ENCODE measurements around the gene ISG15. TPM values are rescaled to one million over a fixed set of nuclear protein-coding genes. Genes with fewer than 3 reads are reported as not detected.

The ISG15 gene
- total RNA-seq, 1 experiment from 2014 or later: 124 TPM

- Histone ChIP-seq H3K4me3 (ENCODE audit: insufficient read depth, low read depth, low read length) (no peak overlapping the region), H3K27me3 (ENCODE audit: control insufficient read depth, insufficient read depth, low read length) (peaks cover 61% of the 10 kb centered on the region), H3K36me3 (replicated peaks; ENCODE audit: control insufficient read depth, insufficient read depth, low read length) (no peaks in the 10 kb centered on the region)
- peak; percentile 72 for DNase-seq
Measured at GRCh38 chr1:996851-997712, 16.2 kb upstream of the ISG15 start.

DNA sequence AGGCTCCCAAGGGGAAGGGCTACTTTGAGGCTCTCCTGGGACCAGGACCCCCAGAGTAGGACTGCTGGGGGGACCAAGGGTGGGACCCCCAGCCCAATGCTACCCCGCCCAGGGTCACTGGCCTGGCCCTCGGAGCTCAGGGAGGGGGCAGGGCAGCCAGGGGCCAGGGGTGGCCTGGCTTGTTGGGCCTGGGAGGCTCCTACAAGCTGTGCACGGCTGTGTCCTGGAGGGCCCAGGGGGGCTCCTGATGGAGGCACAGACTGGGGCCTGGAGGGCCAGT is 15.6 kb upstream of the ISG15 start:
- Histone ChIP-seq H3K27me3 (ENCODE audit: control insufficient read depth, insufficient read depth, low read length) (peaks cover 62% of the 10 kb centered on the region), H3K36me3 (replicated peaks; ENCODE audit: control insufficient read depth, insufficient read depth, low read length) (no peaks in the 10 kb centered on the region), H3K4me3 (ENCODE audit: insufficient read depth, low read depth, low read length) (no peak overlapping the region)
- peak; percentile 76 for DNase-seq

DNA sequence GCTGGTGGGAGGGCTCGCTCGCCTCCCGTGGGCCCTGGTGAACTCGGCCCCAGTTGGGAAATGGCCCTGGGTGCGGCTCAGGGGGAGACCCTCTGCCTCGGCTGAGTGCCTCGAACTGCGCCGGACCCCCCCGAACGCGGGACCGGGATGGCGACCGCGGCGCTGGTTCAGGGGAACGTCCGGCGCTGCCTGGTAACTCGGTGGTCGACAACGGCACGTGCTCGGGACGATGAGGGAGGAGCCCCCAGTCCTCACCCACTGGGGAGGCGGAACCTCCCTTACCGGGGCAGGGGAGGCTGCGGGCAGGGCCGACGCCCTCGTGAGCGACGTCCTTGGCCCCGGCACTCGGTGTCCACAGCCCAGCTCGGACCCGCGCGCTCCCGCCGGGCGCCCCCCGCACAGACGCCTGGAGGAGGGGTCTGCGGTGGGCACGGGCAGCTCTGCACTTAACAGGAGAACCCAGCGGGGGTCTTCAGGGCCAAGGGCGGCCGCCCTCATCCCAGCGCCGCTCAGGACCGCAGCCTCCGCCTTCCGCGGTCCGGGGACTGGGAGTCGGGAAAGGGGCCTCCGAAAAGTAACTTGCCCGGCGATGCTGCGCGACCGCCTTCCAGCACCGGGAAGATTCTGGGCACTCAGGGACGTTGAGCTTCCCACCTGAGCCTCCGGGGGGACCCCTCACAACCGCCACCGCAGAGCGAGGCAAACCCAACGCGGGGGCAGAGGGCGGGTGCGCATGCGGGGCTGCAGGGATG is 15.1 kb upstream of the ISG15 start:
- peaks cover 60% of the 10 kb centered on the region for H3K27me3 ChIP-seq (ENCODE audit: control insufficient read depth, insufficient read depth, low read length)
- H3K4me3 ChIP-seq (ENCODE audit: insufficient read depth, low read depth, low read length): peak overlapping the region; percentile 32
- DNase-seq: peak; percentile 88
- no peaks in the 10 kb centered on the region for H3K36me3 ChIP-seq (replicated peaks; ENCODE audit: control insufficient read depth, insufficient read depth, low read length)

DNA sequence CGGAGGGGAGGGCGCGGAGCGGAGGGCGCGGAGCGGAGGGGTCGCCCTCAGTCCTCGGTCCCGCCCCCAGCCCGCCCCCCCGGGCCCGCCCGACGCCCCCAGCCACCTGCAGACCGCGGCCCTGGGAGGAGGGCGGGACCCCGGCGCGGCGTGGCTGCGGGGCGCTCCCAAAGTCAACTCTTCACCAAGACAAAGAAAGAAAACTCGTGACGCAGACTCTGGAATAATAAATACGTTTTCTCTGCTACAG is 14.6 kb upstream of the ISG15 start:
- Histone ChIP-seq H3K36me3 (replicated peaks; ENCODE audit: control insufficient read depth, insufficient read depth, low read length) (no peaks in the 10 kb centered on the region), H3K27me3 (ENCODE audit: control insufficient read depth, insufficient read depth, low read length) (peaks cover 62% of the 10 kb centered on the region), H3K4me3 (ENCODE audit: insufficient read depth, low read depth, low read length) (peak overlapping the region; percentile 32)
- DNase-seq: no peak

GRCh38 chr1:998995-999724 is 14.1 kb upstream of the ISG15 start:
- peaks cover 62% of the 10 kb centered on the region for H3K27me3 ChIP-seq (ENCODE audit: control insufficient read depth, insufficient read depth, low read length)
- H3K4me3 ChIP-seq (ENCODE audit: insufficient read depth, low read depth, low read length): peak overlapping the region; percentile 65
- DNase-seq: peak; percentile 88
- no peaks in the 10 kb centered on the region for H3K36me3 ChIP-seq (replicated peaks; ENCODE audit: control insufficient read depth, insufficient read depth, low read length)

DNA sequence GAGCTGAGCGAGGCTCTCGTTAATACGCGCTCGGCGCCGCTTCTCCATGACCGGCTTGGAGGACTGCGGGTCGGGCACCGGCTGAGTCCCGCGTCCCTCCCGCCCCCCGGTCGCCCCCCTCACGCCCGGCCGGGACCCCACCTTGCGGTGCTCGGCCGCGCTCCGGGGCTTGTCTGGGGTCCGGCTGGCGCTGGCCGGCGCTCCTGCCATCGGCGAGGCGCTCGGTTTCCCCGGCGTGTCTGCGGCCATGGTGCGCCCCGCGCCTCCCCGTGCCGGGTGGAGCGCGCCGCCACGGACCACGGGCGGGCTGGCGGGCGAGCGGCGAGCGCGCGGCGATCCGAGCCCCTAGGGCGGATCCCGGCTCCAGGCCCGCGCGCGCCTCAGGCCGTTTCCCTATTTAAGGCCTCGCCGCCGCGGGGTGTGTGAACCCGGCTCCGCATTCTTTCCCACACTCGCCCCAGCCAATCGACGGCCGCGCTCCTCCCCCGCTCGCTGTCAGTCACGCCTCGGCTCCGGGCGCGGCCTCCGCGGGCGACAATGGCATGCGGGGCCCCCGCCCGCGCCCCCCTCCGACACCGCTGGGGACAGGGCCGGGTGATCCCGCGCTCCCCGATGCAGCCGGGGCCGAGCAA is 13.5 kb upstream of the ISG15 start, which contains the start of gene HES4:
Gene HES4 (minus strand): TSS at position 373 of the 632 bp plus-strand sequence. CDS start 124 bp downstream, at position 249.
- no peaks in the 10 kb centered on the region for H3K36me3 ChIP-seq (replicated peaks; ENCODE audit: control insufficient read depth, insufficient read depth, low read length)
- peak within 1 kb of the TSS; percentile 65 for H3K4me3 ChIP-seq (ENCODE audit: insufficient read depth, low read depth, low read length)
- H3K27me3 ChIP-seq (ENCODE audit: control insufficient read depth, insufficient read depth, low read length): peaks cover 64% of the 10 kb centered on the region
- peak; percentile 98 for DNase-seq

- Histone ChIP-seq H3K4me3 (ENCODE audit: insufficient read depth, low read depth, low read length) (peak overlapping the region; percentile 65), H3K36me3 (replicated peaks; ENCODE audit: control insufficient read depth, insufficient read depth, low read length) (no peaks in the 10 kb centered on the region), H3K27me3 (ENCODE audit: control insufficient read depth, insufficient read depth, low read length) (peaks cover 67% of the 10 kb centered on the region)
- DNase-seq: peak; percentile 93
Measured at GRCh38 chr1:1000357-1001056, 12.8 kb upstream of the ISG15 start.

GRCh38 chr1:1001057-1001783 is 12.1 kb upstream of the ISG15 start:
- H3K36me3 ChIP-seq (replicated peaks; ENCODE audit: control insufficient read depth, insufficient read depth, low read length): no peaks in the 10 kb centered on the region
- peak; percentile 90 for DNase-seq
- H3K4me3 ChIP-seq (ENCODE audit: insufficient read depth, low read depth, low read length): peak overlapping the region; percentile 65
- peaks cover 62% of the 10 kb centered on the region for H3K27me3 ChIP-seq (ENCODE audit: control insufficient read depth, insufficient read depth, low read length)

- DNase-seq: peak; percentile 67
- H3K36me3 ChIP-seq (replicated peaks; ENCODE audit: control insufficient read depth, insufficient read depth, low read length): no peaks in the 10 kb centered on the region
- H3K4me3 ChIP-seq (ENCODE audit: insufficient read depth, low read depth, low read length): no peak overlapping the region
- peaks cover 41% of the 10 kb centered on the region for H3K27me3 ChIP-seq (ENCODE audit: control insufficient read depth, insufficient read depth, low read length)
Measured at GRCh38 chr1:1003618-1004419, 9.5 kb upstream of the ISG15 start.

DNA sequence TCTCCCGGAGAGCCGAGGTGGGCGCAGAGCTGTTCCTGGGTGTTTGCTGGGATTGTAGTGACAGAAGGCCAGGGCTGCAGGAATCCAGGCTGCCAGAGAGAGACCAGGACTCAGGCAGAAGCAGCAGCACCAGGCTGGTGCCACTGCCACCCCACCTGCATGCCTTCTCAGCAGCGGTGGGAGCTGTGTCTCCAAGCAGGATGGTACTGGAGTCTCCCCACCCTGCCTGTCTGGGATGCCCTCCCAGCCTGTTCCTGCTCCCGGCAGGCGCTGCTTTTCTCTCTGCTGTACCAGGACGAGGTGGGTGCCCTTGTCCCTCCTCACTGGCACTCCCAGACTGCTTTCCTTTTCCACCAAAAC is 8.9 kb upstream of the ISG15 start:
- DNase-seq: no peak
- H3K36me3 ChIP-seq (replicated peaks; ENCODE audit: control insufficient read depth, insufficient read depth, low read length): no peaks in the 10 kb centered on the region
- peaks cover 35% of the 10 kb centered on the region for H3K27me3 ChIP-seq (ENCODE audit: control insufficient read depth, insufficient read depth, low read length)
- no peak overlapping the region for H3K4me3 ChIP-seq (ENCODE audit: insufficient read depth, low read depth, low read length)

DNA sequence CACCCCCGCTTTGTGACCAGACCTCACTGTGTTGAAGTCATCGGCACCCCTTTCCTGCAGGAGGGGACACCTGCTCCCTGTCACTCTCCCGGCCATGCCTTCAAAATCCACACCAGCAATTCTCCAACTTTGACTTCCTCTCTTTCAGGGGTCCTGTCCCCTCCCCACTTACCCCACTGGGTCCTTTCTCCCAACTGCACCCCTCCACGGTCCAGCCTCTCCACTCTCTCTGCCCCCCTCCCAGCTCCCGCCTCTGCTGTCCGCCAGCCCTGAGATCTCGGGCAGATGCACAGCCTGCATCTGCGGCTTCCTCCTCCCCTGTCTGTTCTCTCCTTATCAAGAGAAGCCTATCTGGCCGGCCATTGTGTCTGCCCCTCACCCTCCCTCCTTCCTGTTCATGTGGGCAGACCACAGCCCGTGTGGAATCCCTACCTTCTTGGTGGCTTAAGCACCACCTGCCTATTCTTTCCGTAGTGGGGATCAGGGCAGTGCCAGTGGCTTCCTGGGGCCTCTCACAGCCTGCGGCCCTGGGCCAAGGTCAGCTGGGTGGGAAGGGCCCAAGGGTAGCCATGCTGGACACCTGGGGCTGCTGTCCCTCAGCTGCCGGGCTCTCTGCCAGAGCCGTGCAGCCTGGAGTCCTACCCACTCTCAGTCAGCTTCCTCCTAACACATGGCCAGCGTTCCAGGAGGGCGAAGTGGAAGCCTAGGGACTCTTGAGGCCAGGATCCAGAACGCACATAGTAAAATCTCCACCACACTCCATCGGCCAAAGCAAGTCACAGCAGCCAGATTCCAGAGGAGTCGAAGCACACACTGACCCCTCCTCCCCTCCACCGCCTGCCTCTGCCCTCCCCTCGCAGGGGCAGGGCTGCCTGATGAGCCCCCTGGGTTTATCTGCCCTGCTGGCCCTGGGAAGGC is 8.3 kb upstream of the ISG15 start:
- peak; percentile 85 for DNase-seq
- H3K36me3 ChIP-seq (replicated peaks; ENCODE audit: control insufficient read depth, insufficient read depth, low read length): no peaks in the 10 kb centered on the region
- peaks cover 30% of the 10 kb centered on the region for H3K27me3 ChIP-seq (ENCODE audit: control insufficient read depth, insufficient read depth, low read length)
- no peak overlapping the region for H3K4me3 ChIP-seq (ENCODE audit: insufficient read depth, low read depth, low read length)

DNA sequence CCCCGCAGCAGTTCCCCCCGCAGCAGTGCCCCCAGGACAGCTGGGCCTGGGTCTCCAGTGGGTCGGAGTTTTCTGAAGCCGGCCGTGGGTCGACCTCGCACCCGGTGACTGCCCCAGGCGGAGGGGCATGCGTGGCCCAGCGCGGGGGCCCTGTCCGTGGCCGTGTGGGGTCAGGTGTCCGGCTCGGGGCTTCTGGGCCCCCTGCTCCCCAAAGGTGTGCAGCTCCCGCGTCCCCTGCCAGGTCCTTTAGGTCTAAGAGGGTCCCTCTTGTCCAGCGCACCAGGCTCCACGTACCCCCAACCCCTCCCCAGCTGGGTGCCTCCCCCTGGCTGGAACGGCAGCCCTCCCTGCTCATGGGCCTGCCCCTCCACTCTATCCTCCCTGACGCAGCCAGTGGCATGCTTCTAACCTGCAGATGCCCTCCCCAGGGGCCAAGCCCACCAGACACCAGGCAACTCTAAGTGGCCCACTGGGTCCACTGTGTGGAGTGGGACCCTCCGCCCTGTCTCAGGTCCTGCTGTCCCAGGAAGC is 7.5 kb upstream of the ISG15 start:
- peak; percentile 55 for DNase-seq
- H3K4me3 ChIP-seq (ENCODE audit: insufficient read depth, low read depth, low read length): no peak overlapping the region
- no peaks in the 10 kb centered on the region for H3K36me3 ChIP-seq (replicated peaks; ENCODE audit: control insufficient read depth, insufficient read depth, low read length)
- H3K27me3 ChIP-seq (ENCODE audit: control insufficient read depth, insufficient read depth, low read length): peaks cover 24% of the 10 kb centered on the region

Measured in H7 (cell line).